MCF 10A (cell line): ENCODE measurements around the gene CCP110. TPM values are rescaled to one million over a fixed set of nuclear protein-coding genes. Genes with fewer than 3 reads are reported as not detected.
A peak's percentile ranks its signal among the peaks of the same experiment; 100 is the strongest.

Experiments used
- BruUV-seq: library from RNA; stranded (reverse); fragments of 400-500 nt; replicated peaks from 2 replicates; lab custom pipeline; 2021; lab: Mats Ljungman, UMichigan
- CTCF ChIA-PET: fragments of 300-600 bp; sonication (Branson Sonifier 250); formaldehyde crosslinking; extraction: SDS; loops from one replicate; lab custom pipeline; 2021; ENCODE audit warnings: antibody characterized with exemption, inconsistent platforms; lab: Yijun Ruan, JAX
- POLR2A ChIA-PET: fragments of 300-600, 350-650 bp; sonication (Branson Sonifier 250); formaldehyde crosslinking; extraction: SDS; loops from one replicate; lab custom pipeline; 2020; ENCODE audit warnings: antibody characterized with exemption, inconsistent platforms; lab: Yijun Ruan, JAX
- DNase-seq: peaks from one replicate; pipeline ENCODE4 v3.0.0-alpha.2; 2018; ENCODE audit not compliant: unreplicated experiment
- H3K27ac Mint-ChIP-seq: one replicate; pipeline ENCODE4 v1.8.0; 2022; ENCODE audit warnings: mild to moderate bottlenecking, low read depth, mixed read lengths; ENCODE audit not compliant: unreplicated experiment
- H3K27me3 Mint-ChIP-seq: one replicate; pipeline ENCODE4 v1.8.0; 2022; ENCODE audit warnings: mixed read lengths; ENCODE audit not compliant: insufficient read depth, unreplicated experiment
- H3K36me3 Mint-ChIP-seq: one replicate; pipeline ENCODE4 v1.8.0; 2022; ENCODE audit warnings: mild to moderate bottlenecking, moderate library complexity, mixed read lengths; ENCODE audit not compliant: insufficient read depth, unreplicated experiment
- H3K4me1 Mint-ChIP-seq: one replicate; pipeline ENCODE4 v1.8.0; 2022; ENCODE audit warnings: mixed read lengths; ENCODE audit not compliant: insufficient read depth, unreplicated experiment
- H3K4me3 Mint-ChIP-seq: one replicate; pipeline ENCODE4 v1.8.0; 2022; ENCODE audit warnings: mild to moderate bottlenecking, moderate library complexity, mixed read lengths; ENCODE audit not compliant: unreplicated experiment
- H3K9me3 Mint-ChIP-seq: one replicate; pipeline ENCODE4 v1.8.0; 2022; ENCODE audit warnings: mixed read lengths; ENCODE audit not compliant: unreplicated experiment
- intact Hi-C: fragments of 100-400 bp; cut with micrococcal nuclease; formaldehyde crosslinking; loops from 2 replicates; pipeline ENCODE4 v1.14.1; 2022
- total RNA-seq: library from RNA; stranded (reverse); gene quantifications from 2 replicates; pipeline ENCODE4 v1.2.3, GENCODE V29; 2022
- TF ChIP-seq, protein P1 (sequence below): fragments of 200-600 bp; IDR thresholded peaks from one replicate; pipeline ENCODE4 v1.8.0; 2022; ENCODE audit warnings: antibody characterized with exemption, mild to moderate bottlenecking; ENCODE audit not compliant: unreplicated experiment

The CCP110 gene
- total RNA-seq, 1 experiment from 2014 or later = 14.2 TPM

DNA sequence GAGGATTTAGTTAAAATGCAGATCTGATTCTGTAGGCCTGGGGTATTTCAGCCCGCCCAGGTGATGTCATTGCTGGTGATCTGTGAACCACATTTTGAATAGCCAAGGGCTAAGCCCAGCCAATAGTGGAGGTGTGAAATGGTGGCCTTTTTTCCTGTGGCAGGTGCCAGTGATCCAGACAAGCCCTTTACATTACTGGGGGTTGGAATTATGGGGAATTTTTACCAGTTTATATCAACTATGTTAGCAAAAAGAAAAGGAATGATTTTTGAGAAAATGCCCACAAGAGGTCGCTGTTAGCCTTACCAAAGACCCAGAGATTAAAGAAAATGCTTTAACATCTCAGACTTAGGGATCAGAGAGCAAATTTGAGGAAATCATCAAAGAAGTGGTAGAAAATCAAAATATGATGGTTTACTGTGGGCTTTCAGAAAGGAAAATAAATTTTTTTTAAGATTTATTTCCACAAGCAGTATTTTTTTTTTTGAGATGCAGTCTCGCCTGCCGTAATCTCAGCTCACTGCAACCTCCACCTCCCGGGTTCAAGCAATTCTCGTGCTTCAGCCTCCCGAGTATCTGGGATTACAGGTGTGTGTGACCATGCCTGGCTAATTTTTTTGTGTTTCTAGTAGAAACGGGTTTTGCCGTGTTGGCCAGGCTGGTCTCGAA, 35.6 kb downstream of the CCP110 start:
- H3K4me3 Mint-ChIP-seq = no peak overlapping the region
- POLR2A ChIA-PET = interaction anchor here (0.7 kb wide), 1 partner anchor 559 kb away, joined by 3 read pairs; no protein-coding TSS in a partner anchor
- no peak overlapping the region for H3K27ac Mint-ChIP-seq

DNA sequence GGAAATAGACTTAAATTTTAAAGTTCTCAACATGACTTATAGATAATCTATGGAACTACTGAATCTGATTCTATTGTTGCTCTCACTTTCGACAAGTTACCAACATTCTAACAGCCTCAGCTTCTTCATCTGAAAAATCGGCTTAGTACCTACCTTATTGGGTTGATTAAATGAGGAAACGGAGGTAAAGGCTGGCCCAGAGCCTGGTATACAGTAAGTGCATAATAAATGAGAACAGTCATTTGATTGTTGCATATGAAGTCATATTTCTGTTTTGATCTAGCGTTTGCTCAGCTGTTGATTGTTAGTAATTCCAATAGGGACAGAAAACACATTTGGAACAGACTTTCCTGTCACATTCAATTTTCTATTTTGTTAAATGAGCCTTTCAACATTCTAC, 36.3 kb downstream of the CCP110 start:
- H3K4me1 Mint-ChIP-seq = peaks cover 8% of the 10 kb centered on the region
- ChIA-PET POLR2A (no interaction called here), CTCF (interaction anchor here (0.6 to 5.9 kb wide), 13 partner anchors 8 to 572 kb away, joined by 3 to 47 read pairs (median 4); no protein-coding TSS in a partner anchor)
- peaks cover 8% of the 10 kb centered on the region for H3K9me3 Mint-ChIP-seq
- intact Hi-C loops = no loop called here
- TF ChIP-seq, protein P1, sequence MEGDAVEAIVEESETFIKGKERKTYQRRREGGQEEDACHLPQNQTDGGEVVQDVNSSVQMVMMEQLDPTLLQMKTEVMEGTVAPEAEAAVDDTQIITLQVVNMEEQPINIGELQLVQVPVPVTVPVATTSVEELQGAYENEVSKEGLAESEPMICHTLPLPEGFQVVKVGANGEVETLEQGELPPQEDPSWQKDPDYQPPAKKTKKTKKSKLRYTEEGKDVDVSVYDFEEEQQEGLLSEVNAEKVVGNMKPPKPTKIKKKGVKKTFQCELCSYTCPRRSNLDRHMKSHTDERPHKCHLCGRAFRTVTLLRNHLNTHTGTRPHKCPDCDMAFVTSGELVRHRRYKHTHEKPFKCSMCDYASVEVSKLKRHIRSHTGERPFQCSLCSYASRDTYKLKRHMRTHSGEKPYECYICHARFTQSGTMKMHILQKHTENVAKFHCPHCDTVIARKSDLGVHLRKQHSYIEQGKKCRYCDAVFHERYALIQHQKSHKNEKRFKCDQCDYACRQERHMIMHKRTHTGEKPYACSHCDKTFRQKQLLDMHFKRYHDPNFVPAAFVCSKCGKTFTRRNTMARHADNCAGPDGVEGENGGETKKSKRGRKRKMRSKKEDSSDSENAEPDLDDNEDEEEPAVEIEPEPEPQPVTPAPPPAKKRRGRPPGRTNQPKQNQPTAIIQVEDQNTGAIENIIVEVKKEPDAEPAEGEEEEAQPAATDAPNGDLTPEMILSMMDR = no peak
- H3K27ac Mint-ChIP-seq = no peak overlapping the region
- H3K36me3 Mint-ChIP-seq = peaks cover 5% of the 10 kb centered on the region
- no TSS peak for BruUV-seq
- H3K27me3 Mint-ChIP-seq = no peaks in the 10 kb centered on the region
- no peak overlapping the region for H3K4me3 Mint-ChIP-seq
- DNase-seq = no peak

More for the DNA sequence above, 35.6 kb downstream of the CCP110 start:
- CTCF ChIA-PET = interaction anchor here (0.6 to 5.9 kb wide), 23 partner anchors 9 to 1604 kb away, joined by 3 to 55 read pairs (median 4); no protein-coding TSS in a partner anchor
- intact Hi-C loops = loop anchor here (1.0 to 5.0 kb wide), 2 partner anchors 38 to 327 kb away; no protein-coding TSS in a partner anchor
- peaks cover 8% of the 10 kb centered on the region for H3K9me3 Mint-ChIP-seq
- H3K36me3 Mint-ChIP-seq = peaks cover 6% of the 10 kb centered on the region
- no peaks in the 10 kb centered on the region for H3K27me3 Mint-ChIP-seq
- DNase-seq = peak; percentile 69
- TF ChIP-seq, protein P1 = peak; percentile 56
- no TSS peak for BruUV-seq
- peaks cover 8% of the 10 kb centered on the region for H3K4me1 Mint-ChIP-seq

DNA sequence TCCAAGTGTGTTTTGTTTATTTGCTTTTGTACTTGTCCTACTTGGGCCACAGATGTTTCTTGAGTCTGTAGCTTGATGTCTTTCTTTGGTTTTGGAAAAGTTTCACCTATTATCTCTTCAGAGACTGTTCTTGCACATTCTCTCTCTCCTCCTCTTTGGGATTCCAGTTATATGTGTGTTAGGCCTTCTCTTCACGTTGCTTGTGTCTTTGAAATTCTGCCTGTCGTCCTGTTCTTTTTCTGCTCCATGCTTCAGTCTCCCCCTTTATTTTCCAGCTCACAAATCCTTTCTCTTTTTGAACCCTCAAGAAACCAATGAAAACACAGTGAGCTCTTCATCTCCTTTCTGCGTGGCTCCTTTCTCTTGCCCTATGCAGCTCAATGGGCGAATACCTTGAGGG, 39.6 kb downstream of the CCP110 start:
- intact Hi-C loops = no loop called here
- TF ChIP-seq, protein P1 = no peak
- DNase-seq = no peak
- H3K27ac Mint-ChIP-seq = no peak overlapping the region
- no peaks in the 10 kb centered on the region for H3K4me1 Mint-ChIP-seq
- H3K9me3 Mint-ChIP-seq = peaks cover 8% of the 10 kb centered on the region
- peaks cover 37% of the 10 kb centered on the region for H3K36me3 Mint-ChIP-seq
- BruUV-seq = no TSS peak
- ChIA-PET POLR2A (no interaction called here), CTCF (interaction anchor here (0.7 to 4.7 kb wide), 7 partner anchors 21 to 1155 kb away, joined by 3 to 43 read pairs (median 5); no protein-coding TSS in a partner anchor)
- H3K27me3 Mint-ChIP-seq = no peaks in the 10 kb centered on the region
- H3K4me3 Mint-ChIP-seq = no peak overlapping the region

DNA sequence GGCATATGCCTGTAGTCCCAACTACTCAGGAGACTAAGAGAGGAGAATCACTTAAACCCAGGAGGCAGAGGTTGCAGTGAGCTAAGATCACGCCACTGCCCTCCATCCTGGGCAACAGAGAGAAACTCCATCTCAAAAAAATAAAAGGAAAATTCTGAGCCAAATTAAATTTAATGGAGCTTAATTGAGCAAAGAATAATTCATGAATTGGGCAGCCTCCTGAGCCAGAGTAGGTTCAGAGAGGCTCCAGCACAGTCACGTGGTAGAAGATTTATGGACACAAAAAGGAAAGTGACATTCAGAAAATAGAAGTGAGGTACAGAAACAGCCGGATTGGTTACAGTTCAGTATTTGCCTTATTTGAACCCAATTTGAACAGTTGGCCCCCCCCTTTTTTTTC, 42.6 kb downstream of the CCP110 start:
- BruUV-seq = no TSS peak
- intact Hi-C loops = no loop called here
- Mint-ChIP-seq H3K9me3 (peaks cover 8% of the 10 kb centered on the region), H3K36me3 (peaks cover 57% of the 10 kb centered on the region), H3K27me3 (no peaks in the 10 kb centered on the region), H3K27ac (no peak overlapping the region), H3K4me1 (no peaks in the 10 kb centered on the region), H3K4me3 (no peak overlapping the region)
- DNase-seq = no peak
- TF ChIP-seq, protein P1 = no peak
- ChIA-PET POLR2A (no interaction called here), CTCF (interaction anchor here (0.6 to 5.4 kb wide), 5 partner anchors 7 to 850 kb away, joined by 3 to 52 read pairs (median 4); no protein-coding TSS in a partner anchor)
